H1 (cell line): ENCODE results near the gene TMEM38A. TPM values are rescaled to one million over a fixed set of nuclear protein-coding genes. Genes with fewer than 3 reads are reported as not detected.

Source experiments
- CHD7 ChIP-seq: fragments of 300-600 bp; sonication (generic); IDR thresholded peaks from 2 replicates; pipeline ENCODE4 v1.7.1; 2012; ENCODE audit warnings: low read length, moderate library complexity, mild to moderate bottlenecking, inconsistent platforms; ENCODE audit not compliant: insufficient replicate concordance
- E2F6 ChIP-seq: IDR thresholded peaks from 2 replicates; pipeline ENCODE4 v1.6.1; 2012; ENCODE audit warnings: inconsistent platforms
- polyA plus RNA-seq, 7 experiments: library from polyadenylated mRNA; depleted of rRNA in 3 of 7; stranded (reverse) in 5 of 7; unstranded in 2 of 7; fragments of >200 nt in 5 of 7; fragments of 200-250 nt in 2 of 7; gene quantifications; 1 replicate in 5 of 7; 2 replicates in 1 of 7; 4 replicates in 1 of 7; pipeline versions ENCODE4 v1.2.1 to v1.2.3, GENCODE V29; 2011 to 2013; ENCODE audit warnings: missing spikeins in 2 of 7, mixed read lengths in 2 of 7
- total RNA-seq: library from RNA; stranded (reverse); fragmentation: NEBNext Ultra II Directional; extraction: Animal tissue kit (Norgen Biotek cat#: 25700); gene quantifications from 2 replicates; pipeline ENCODE4 v1.2.1, GENCODE V29; 2021

Gene TMEM38A
- total and polyA plus RNA-seq, 2 of the 8 experiments (the other 6 are each of a cell fraction or from before 2014, with no cell fraction given) = 8.9 to 9.2 TPM

- TF ChIP-seq E2F6 = no peak
- TF ChIP-seq CHD7 = no peak
These were observed 21.6 kb downstream of the TMEM38A start (continued) for GRCh38 chr19:16682539-16682938.
